GM10248 (cell line): ENCODE data around the gene SHISA5.
A peak's percentile ranks its signal among the peaks of the same experiment; 100 is the strongest.

ENCODE experiments used
- CTCF ChIA-PET: fragments of 300-600 bp; sonication (Branson Sonifier 250); formaldehyde crosslinking; extraction: SDS; loops from one replicate; lab custom pipeline; 2021; ENCODE audit warnings: antibody characterized with exemption; lab: Yijun Ruan, JAX
- POLR2A ChIA-PET: fragments of 350-650 bp; sonication (Branson Sonifier 250); formaldehyde crosslinking; extraction: SDS; loops from one replicate; lab custom pipeline; 2020; ENCODE audit warnings: antibody characterized with exemption; lab: Yijun Ruan, JAX
- DNase-seq: peaks from one replicate; pipeline ENCODE4 v3.0.0; 2012; ENCODE audit errors: extremely low spot score
- TF ChIP-seq, protein P1 (sequence below): IDR thresholded peaks from 2 replicates; pipeline ENCODE4 v1.5.1; 2012; ENCODE audit warnings: mild to moderate bottlenecking, low read depth; ENCODE audit errors: extremely low read depth, missing control alignments, control extremely low read depth

Gene SHISA5

DNA sequence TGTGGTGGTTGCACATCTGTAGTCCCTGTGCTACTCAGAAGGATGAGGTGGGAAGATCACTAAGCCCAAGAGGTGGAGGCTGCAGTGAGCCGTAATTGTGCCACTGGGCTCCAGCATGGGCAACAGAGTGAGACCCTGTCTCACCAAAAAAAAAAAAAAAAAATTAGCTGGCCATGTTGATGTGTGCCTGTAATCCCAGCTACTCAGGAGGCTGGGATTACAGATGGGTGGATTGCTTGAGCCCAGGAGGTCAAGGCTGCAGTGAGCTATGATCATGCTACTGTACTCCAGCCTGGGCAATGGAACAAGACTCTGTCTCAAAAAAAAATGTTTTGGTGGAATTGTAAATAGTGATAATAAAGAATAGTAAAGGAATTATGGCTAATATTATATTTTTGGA is 47.5 kb downstream of the SHISA5 start:
- no peak for DNase-seq
- POLR2A ChIA-PET, result no interaction called here
- TF ChIP-seq, protein P1, sequence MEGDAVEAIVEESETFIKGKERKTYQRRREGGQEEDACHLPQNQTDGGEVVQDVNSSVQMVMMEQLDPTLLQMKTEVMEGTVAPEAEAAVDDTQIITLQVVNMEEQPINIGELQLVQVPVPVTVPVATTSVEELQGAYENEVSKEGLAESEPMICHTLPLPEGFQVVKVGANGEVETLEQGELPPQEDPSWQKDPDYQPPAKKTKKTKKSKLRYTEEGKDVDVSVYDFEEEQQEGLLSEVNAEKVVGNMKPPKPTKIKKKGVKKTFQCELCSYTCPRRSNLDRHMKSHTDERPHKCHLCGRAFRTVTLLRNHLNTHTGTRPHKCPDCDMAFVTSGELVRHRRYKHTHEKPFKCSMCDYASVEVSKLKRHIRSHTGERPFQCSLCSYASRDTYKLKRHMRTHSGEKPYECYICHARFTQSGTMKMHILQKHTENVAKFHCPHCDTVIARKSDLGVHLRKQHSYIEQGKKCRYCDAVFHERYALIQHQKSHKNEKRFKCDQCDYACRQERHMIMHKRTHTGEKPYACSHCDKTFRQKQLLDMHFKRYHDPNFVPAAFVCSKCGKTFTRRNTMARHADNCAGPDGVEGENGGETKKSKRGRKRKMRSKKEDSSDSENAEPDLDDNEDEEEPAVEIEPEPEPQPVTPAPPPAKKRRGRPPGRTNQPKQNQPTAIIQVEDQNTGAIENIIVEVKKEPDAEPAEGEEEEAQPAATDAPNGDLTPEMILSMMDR, result no peak
- CTCF ChIA-PET, result interaction anchor here (1.3 to 6.5 kb wide), 4 partner anchors 16 to 231 kb away, joined by 3 to 53 read pairs (median 6); no protein-coding TSS in a partner anchor

DNA sequence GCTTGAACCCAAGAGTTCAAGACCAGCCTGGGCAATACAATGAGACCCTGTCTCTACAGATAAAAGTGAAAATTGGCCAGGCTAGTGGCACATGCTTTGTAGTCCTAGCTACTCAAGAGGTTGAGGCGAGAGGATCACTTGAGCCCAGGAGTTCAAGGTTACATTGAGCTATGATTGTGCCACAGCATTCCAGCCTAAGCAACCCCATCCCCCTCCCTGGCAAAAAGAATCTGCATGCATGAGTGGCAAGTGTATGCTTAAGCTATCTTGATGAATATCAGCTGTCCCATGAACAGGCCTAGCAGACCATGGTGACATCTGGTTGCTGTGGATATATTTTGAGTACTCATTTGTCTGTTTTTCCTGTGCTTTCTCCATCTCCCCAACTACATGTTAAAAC is 52.7 kb downstream of the SHISA5 start:
- ChIA-PET CTCF (interaction anchor here (0.8 to 6.5 kb wide), 3 partner anchors 15 to 50 kb away, joined by 3 to 53 read pairs (median 4); no protein-coding TSS in a partner anchor), POLR2A (no interaction called here)
- TF ChIP-seq, protein P1, result no peak
- no peak for DNase-seq

DNA sequence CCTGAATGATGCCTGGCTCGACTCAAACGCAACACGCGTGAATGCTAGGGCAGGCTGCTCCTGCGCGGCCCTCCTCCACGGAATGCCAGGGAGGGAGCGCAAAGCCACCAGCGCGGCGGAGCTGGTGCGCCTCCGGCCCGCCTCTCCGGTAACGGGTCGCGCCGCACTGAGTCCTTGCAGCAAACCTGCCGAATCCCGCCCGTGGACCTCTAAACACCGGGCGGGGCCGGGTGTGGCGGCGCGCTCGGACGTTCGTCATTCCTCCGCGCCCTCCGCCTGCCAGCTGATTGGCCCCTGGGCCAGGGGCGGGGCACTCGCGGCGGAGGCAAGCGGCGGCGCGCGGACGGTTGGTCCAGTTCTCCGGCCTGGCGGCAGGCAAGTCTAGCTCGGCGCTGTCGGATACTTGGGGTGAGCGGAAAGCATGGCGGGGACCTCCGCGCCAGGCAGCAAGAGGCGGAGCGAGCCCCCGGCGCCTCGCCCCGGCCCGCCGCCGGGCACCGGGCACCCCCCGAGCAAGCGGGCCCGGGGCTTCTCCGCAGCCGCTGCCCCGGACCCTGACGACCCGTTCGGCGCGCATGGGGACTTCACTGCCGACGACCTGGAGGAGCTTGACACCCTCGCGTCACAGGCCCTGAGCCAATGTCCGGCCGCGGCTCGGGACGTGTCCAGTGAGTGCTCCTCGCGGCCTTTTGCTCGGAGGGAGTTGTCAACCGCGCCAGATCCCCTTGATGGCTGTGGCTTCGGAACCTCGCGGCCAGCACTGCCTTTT is 57.4 kb downstream of the SHISA5 start, which contains the start of gene ATRIP:
Gene ATRIP (plus strand): TSS at position 313 of the 769 bp plus-strand sequence. CDS start 109 bp downstream, at position 422.
- DNase-seq, result peak; percentile 96
- CTCF ChIA-PET, result interaction anchor here (1.0 to 5.9 kb wide), 10 partner anchors 10 to 214 kb away, joined by 3 to 95 read pairs (median 6); partner anchors contain the start of gene PFKFB4
- TF ChIP-seq, protein P1, result no peak
- POLR2A ChIA-PET, result interaction anchor here (0.6 to 1.8 kb wide), 7 partner anchors 10 to 191 kb away, joined by 3 to 8 read pairs (median 5); partner anchors contain the start of gene PFKFB4

DNA sequence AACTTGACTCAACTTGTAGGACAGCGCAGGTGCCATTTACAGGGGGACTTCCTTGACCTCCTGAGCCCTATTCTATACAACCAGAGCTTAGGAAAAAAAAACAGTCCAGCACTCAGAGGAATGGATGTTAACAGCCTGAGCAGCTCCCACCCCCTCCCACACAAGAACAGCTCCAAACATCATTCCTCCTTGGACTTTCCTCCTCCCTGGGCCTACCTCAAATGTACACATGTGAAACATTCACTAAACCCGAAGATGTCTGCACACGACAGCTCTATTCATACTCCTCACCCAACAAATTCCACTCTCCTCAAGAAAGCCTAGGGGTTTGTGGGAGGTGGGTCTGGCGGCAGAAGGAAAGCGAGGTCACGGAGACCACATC is 57.9 kb downstream of the SHISA5 start:
- TF ChIP-seq, protein P1, result no peak
- ChIA-PET CTCF (interaction anchor here (1.0 to 5.9 kb wide), 8 partner anchors 10 to 111 kb away, joined by 3 to 95 read pairs (median 6); partner anchors contain the start of gene PFKFB4), POLR2A (interaction anchor here (0.8 to 1.8 kb wide), 6 partner anchors 10 to 111 kb away, joined by 3 to 8 read pairs (median 5); partner anchors contain the start of gene PFKFB4)
- peak; percentile 11 for DNase-seq

- DNase-seq, result no peak
- POLR2A ChIA-PET, result interaction anchor here (0.7 to 1.8 kb wide), 2 partner anchors 13 to 27 kb away, joined by 3 to 6 read pairs; no protein-coding TSS in a partner anchor
- CTCF ChIA-PET, result interaction anchor here (0.9 to 5.9 kb wide), 7 partner anchors 9 to 108 kb away, joined by 3 to 95 read pairs (median 7); no protein-coding TSS in a partner anchor
- TF ChIP-seq, protein P1, result no peak
Measured at GRCh38 chr3:48445277-48445882, 58.6 kb downstream of the SHISA5 start.

GRCh38 chr3:48441940-48442339 is 62.0 kb downstream of the SHISA5 start:
- ChIA-PET POLR2A (no interaction called here), CTCF (interaction anchor here (1.3 to 22.2 kb wide), 2 partner anchors 11 to 29 kb away, joined by 4 to 863 read pairs; no protein-coding TSS in a partner anchor)
- TF ChIP-seq, protein P1, result no peak
- DNase-seq, result no peak
